GM06990 (cell line): ENCODE results near the gene STX3.
"Not testable (repeated sequence)": the region's sequence is repeated elsewhere in the genome, so short reads cannot be mapped to it uniquely, and the experiment has no call there.

Experiments used
- DNase-seq: peaks from one replicate; pipeline ENCODE4 v3.0.0-alpha.2; 2011; ENCODE audit not compliant: insufficient read length; ENCODE audit errors: extremely low read depth
- H3K27me3 ChIP-seq: replicated peaks from 2 replicates; pipeline ENCODE4 v1.6.0; 2011; ENCODE audit warnings: low read length; ENCODE audit not compliant: control insufficient read depth, insufficient read depth
- H3K36me3 ChIP-seq: 2 replicates; pipeline ENCODE4 v1.5.1; 2011; ENCODE audit warnings: low read length; ENCODE audit not compliant: control insufficient read depth, insufficient read depth
- H3K4me3 ChIP-seq: replicated peaks from 2 replicates; pipeline ENCODE4 v1.5.1; 2011; ENCODE audit warnings: low read depth, mild to moderate bottlenecking, control low read depth, low read length
- CTCF ChIP-seq: IDR thresholded peaks from 2 replicates; pipeline ENCODE4 v1.5.1; 2011; ENCODE audit warnings: low read length, control low read depth, mild to moderate bottlenecking, inconsistent platforms; ENCODE audit not compliant: insufficient read depth, poor library complexity, severe bottlenecking

STX3 gene

GRCh38 chr11:59847626-59848025 is 92.5 kb downstream of the STX3 start:
- no peak overlapping the region for H3K4me3 ChIP-seq
- H3K27me3 ChIP-seq: no peaks in the 10 kb centered on the region
- no peak for DNase-seq
- H3K36me3 ChIP-seq: no peaks in the 10 kb centered on the region
- no peak for TF ChIP-seq CTCF

DNA sequence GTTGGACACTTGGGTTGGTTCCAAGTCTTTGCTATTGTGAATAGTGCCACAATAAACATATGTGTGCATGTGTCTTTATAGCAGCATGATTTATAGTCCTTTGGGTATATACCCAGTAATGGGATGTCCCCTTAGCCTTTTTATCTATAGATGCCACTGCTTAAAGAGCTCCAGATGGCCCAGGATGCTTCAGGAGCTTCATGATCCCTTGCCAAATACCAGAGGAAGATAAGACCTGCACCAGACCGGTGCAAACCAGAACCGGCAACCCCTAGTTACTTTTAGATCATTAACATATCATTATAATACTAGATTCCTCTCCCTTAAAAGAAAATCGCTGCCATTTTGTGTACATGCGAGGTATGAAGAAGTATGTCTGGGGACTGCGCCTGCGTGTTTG is 93.3 kb downstream of the STX3 start:
- not testable (repeated sequence) for H3K36me3 ChIP-seq, H3K27me3 ChIP-seq, H3K4me3 ChIP-seq, DNase-seq

GRCh38 chr11:59849129-59849528 is 94.0 kb downstream of the STX3 start:
- H3K36me3 ChIP-seq: no peaks in the 10 kb centered on the region
- no peaks in the 10 kb centered on the region for H3K27me3 ChIP-seq
- no peak for DNase-seq
- no peak overlapping the region for H3K4me3 ChIP-seq
- TF ChIP-seq CTCF: no peak

- not testable (repeated sequence) for H3K36me3 ChIP-seq, H3K4me3 ChIP-seq, H3K27me3 ChIP-seq, DNase-seq
Observed at GRCh38 chr11:59849551-59849950, 94.4 kb downstream of the STX3 start.

- not testable (repeated sequence) for H3K4me3 ChIP-seq, H3K36me3 ChIP-seq, H3K27me3 ChIP-seq, DNase-seq
Observed at GRCh38 chr11:59851416-59851815, 96.2 kb downstream of the STX3 start.

GRCh38 chr11:59854871-59855270 is 99.7 kb downstream of the STX3 start:
- Histone ChIP-seq H3K4me3 (no peak overlapping the region), H3K27me3 (no peaks in the 10 kb centered on the region), H3K36me3 (no peaks in the 10 kb centered on the region)
- DNase-seq: no peak
- no peak for TF ChIP-seq CTCF
